ENCODE measurements around the gene ADAMTSL5.

- TF ChIP-seq POLR2A (IDR thresholded peaks at IDR 0.05) = no peak
- no peak for TF ChIP-seq CTCF (IDR thresholded peaks at IDR 0.05)
These were observed 15.1 kb downstream of the ADAMTSL5 start for GRCh38 chr19:1497578-1498235.

All from esophagus squamous epithelium (tissue), 4 donors.